Endothelial cell of umbilical vein (primary cell): ENCODE results near the gene CEP78. TPM values are rescaled to one million over a fixed set of nuclear protein-coding genes. Genes with fewer than 3 reads are reported as not detected.

ENCODE experiments used
- BruUV-seq: library from RNA; stranded (reverse); fragments of 400-500 nt; replicated peaks from 2 replicates; lab custom pipeline; 2021; lab: Mats Ljungman, UMichigan
- CTCF ChIA-PET: fragments of 300-600, 350-600 bp; sonication (Branson Sonifier 250); formaldehyde crosslinking; loops from one replicate; lab custom pipeline; 2021; ENCODE audit warnings: antibody characterized with exemption, inconsistent platforms; lab: Charles Lee
- POLR2A ChIA-PET: fragments of 300-600, 350-600 bp; sonication (Branson Sonifier 250); formaldehyde crosslinking; loops from one replicate; lab custom pipeline; 2021; ENCODE audit warnings: antibody characterized with exemption, inconsistent platforms; lab: Charles Lee
- DNase-seq: peaks from one replicate; pipeline ENCODE4 v3.0.0-alpha.2; 2011; ENCODE audit warnings: low read depth, low spot score
- FAIRE-seq: peaks from 2 replicates; lab custom pipeline; 2011; peaks lifted over from hg19 to GRCh38; lab: Jason Lieb, UNC
- H2AFZ ChIP-seq: 2 replicates; pipeline ENCODE4 v1.6.0; 2012; ENCODE audit warnings: low read depth, low read length, control low read depth, inconsistent platforms
- H3K27ac ChIP-seq: 2 replicates; pipeline ENCODE4 v1.5.1; 2011; ENCODE audit warnings: low read depth, mild to moderate bottlenecking, control low read depth, low read length, moderate library complexity; ENCODE audit not compliant: insufficient read depth
- H3K27me3 ChIP-seq, 2 experiments: 2 replicates each; pipeline versions ENCODE4 v1.6.0 to v1.6.1; 2011; ENCODE audit warnings: low read length in 2 of 2, mixed read lengths in 1 of 2; ENCODE audit not compliant: control insufficient read depth in 2 of 2, insufficient read depth in 2 of 2
- H3K36me3 ChIP-seq, 2 experiments: 2 replicates in 1 of 2; 3 replicates in 1 of 2; pipeline ENCODE4 v1.5.1; 2011; ENCODE audit warnings: low read length in 2 of 2, mild to moderate bottlenecking in 1 of 2, moderate library complexity in 1 of 2; ENCODE audit not compliant: control insufficient read depth in 2 of 2, insufficient read depth in 2 of 2; ENCODE audit errors: extremely low read depth in 1 of 2
- H3K4me1 ChIP-seq: 3 replicates; pipeline ENCODE4 v1.5.1; 2011; ENCODE audit warnings: mild to moderate bottlenecking, low read length; ENCODE audit not compliant: control insufficient read depth, insufficient read depth; ENCODE audit errors: extremely low read depth
- H3K4me2 ChIP-seq: 2 replicates; pipeline ENCODE4 v1.6.1; 2011; ENCODE audit warnings: low read length, control low read depth, mixed read lengths; ENCODE audit not compliant: insufficient read depth
- H3K4me3 ChIP-seq, 3 experiments: fragments of 200-600 bp in 1 of 3; sonication (generic), shearing (Covaris generic) in 1 of 3; replicated peaks in 1 of 3; 2 replicates each; pipeline ENCODE4 v1.5.1; 2011 to 2016; ENCODE audit warnings: control low read depth in 3 of 3, low read length in 3 of 3, mild to moderate bottlenecking in 2 of 3, inconsistent platforms in 1 of 3, low read depth in 1 of 3, moderate library complexity in 1 of 3; ENCODE audit not compliant: insufficient read depth in 1 of 3
- H3K79me2 ChIP-seq: 2 replicates; pipeline ENCODE4 v1.6.0; 2012; ENCODE audit warnings: low read length, inconsistent platforms; ENCODE audit not compliant: control insufficient read depth, insufficient read depth
- H3K9ac ChIP-seq: replicated peaks from 2 replicates; pipeline ENCODE3; 2011; ENCODE audit warnings: low read length, control low read depth; ENCODE audit not compliant: insufficient read depth; ENCODE audit errors: extremely low read depth
- H3K9me1 ChIP-seq: replicated peaks from 3 replicates; pipeline ENCODE4 v1.6.0; 2011; ENCODE audit warnings: mild to moderate bottlenecking, low read length; ENCODE audit not compliant: control insufficient read depth, insufficient read depth; ENCODE audit errors: extremely low read depth
- H3K9me3 ChIP-seq: replicated peaks from 2 replicates; pipeline ENCODE4 v1.5.1; 2012; ENCODE audit warnings: low read length, inconsistent platforms; ENCODE audit not compliant: control insufficient read depth, insufficient read depth
- H4K20me1 ChIP-seq: replicated peaks from 2 replicates; pipeline ENCODE3; 2011; ENCODE audit warnings: mild to moderate bottlenecking, low read length; ENCODE audit not compliant: control insufficient read depth, insufficient read depth; ENCODE audit errors: extremely low read depth
- EZH2 ChIP-seq: IDR thresholded peaks from 2 replicates; pipeline ENCODE4 v1.6.1; 2012; ENCODE audit warnings: borderline replicate concordance, low read depth, mild to moderate bottlenecking, moderate library complexity, low read length, inconsistent platforms; ENCODE audit not compliant: severe bottlenecking
- FOS ChIP-seq: IDR thresholded peaks from 2 replicates; pipeline ENCODE4 v1.6.1; 2011; ENCODE audit warnings: mild to moderate bottlenecking, low read length, moderate library complexity, borderline replicate concordance; ENCODE audit not compliant: insufficient read depth
- GATA2 ChIP-seq: IDR thresholded peaks from 2 replicates; pipeline ENCODE4 v1.7.0; 2011; ENCODE audit warnings: low read depth, mild to moderate bottlenecking, moderate library complexity, mixed read lengths, low read length; ENCODE audit not compliant: insufficient read length, insufficient read depth
- JUN ChIP-seq: IDR thresholded peaks from 2 replicates; pipeline ENCODE4 v1.6.1; 2011; ENCODE audit warnings: borderline replicate concordance, low read depth; ENCODE audit not compliant: insufficient read length, insufficient read depth
- MAX ChIP-seq: IDR thresholded peaks from 2 replicates; pipeline ENCODE4 v1.6.1; 2011; ENCODE audit not compliant: insufficient read depth, insufficient read length
- MYC ChIP-seq: IDR thresholded peaks from one replicate; pipeline ENCODE4 v1.6.1; 2011; ENCODE audit warnings: mild to moderate bottlenecking, low read depth, low read length
- POLR2A ChIP-seq: IDR thresholded peaks from 2 replicates; pipeline ENCODE4 v1.6.1; 2012; ENCODE audit warnings: low read depth, mild to moderate bottlenecking, control low read depth, low read length
- POLR2AphosphoS5 ChIP-seq: IDR thresholded peaks from 2 replicates; pipeline ENCODE4 v1.6.1; 2012; ENCODE audit warnings: low read depth, mild to moderate bottlenecking, control low read depth, low read length, moderate library complexity; ENCODE audit not compliant: insufficient read depth
- dilution Hi-C: fragments of 300-500 bp; cut with MboI; formaldehyde crosslinking; loops from one replicate; pipeline ENCODE4 v1.15.0; 2019; ENCODE audit warnings: low sequenced_read_pairs; ENCODE audit not compliant: extremely low pct_ligation_motif_present
- intact Hi-C: fragments of 100-400 bp; cut with micrococcal nuclease; formaldehyde crosslinking; loops from one replicate; pipeline ENCODE4 v1.10.0; 2022
- polyA plus RNA-seq, 4 experiments: library from polyadenylated mRNA; depleted of rRNA in 3 of 4; stranded (reverse) in 3 of 4; unstranded in 1 of 4; fragments of >200 nt; gene quantifications; 2 replicates each; pipeline versions ENCODE4 v1.2.1 to v1.2.3, GENCODE V29; 2011 to 2012; ENCODE audit warnings: missing spikeins in 1 of 4
- total RNA-seq: library from RNA; stranded (reverse); gene quantifications from 2 replicates; pipeline ENCODE4 v1.2.3, GENCODE V29; 2021
- TF ChIP-seq, protein P1 (sequence below), 2 donors: IDR thresholded peaks; 1 replicate in 1 of 2; 2 replicates in 1 of 2; pipeline ENCODE4 v1.5.1; 2011; ENCODE audit warnings: low read length in 2 of 2, mild to moderate bottlenecking in 2 of 2, moderate library complexity in 2 of 2, control low read depth in 1 of 2, inconsistent platforms in 1 of 2, low read depth in 1 of 2; ENCODE audit not compliant: insufficient read depth in 1 of 2; ENCODE audit errors: extremely low read depth in 1 of 2

The CEP78 gene
- total and polyA plus RNA-seq, 2 donors (not counting 3 experiments of a cell fraction or from before 2014, with no cell fraction given) = 6.5 to 35.9 TPM

DNA sequence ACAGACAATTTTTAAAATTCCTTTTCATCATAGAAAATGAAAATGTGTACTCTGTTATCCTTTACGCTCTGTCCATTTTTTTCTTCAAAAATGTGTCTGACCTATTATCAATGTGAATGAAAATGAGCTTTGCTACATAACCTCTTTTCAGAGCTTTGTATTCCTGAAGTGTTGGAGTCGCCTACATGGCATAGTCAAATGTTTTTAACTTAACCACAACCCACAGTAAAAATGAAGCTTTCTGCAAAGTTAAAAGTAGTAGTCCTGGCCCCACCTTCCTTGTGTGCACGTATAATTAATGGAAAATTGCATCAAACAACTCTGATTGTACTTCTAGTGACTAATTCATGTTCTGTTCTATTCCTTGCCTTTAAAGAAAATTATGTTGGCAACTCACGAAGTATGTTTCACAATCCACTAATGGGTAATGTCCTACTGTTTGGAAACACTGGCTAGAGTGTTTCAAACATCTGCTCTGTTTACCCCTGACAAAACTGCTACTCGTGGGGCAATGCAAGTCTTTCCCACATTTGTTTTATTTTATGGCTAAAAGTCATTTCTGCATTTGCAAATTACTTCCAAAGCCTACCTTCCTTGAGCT, 42.4 kb downstream of the CEP78 start:
- ChIA-PET POLR2A (no interaction called here), CTCF (interaction anchor here (1.0 to 2.0 kb wide), 3 partner anchors 14 to 19 kb away, joined by 3 to 7 read pairs (median 4); partner anchors contain the start of gene PSAT1)
- Histone ChIP-seq H3K4me3 (no peak overlapping the region), H3K9me3 (no peaks in the 10 kb centered on the region), H3K9me1 (no peaks in the 10 kb centered on the region), H3K4me1 (no peaks in the 10 kb centered on the region), H4K20me1 (no peaks in the 10 kb centered on the region), H3K4me2 (no peak overlapping the region), H3K27me3 (no peaks in the 10 kb centered on the region), H3K79me2 (no peaks in the 10 kb centered on the region), H3K9ac (no peak overlapping the region), H3K36me3 (no peaks in the 10 kb centered on the region), H2AFZ (no peak overlapping the region), H3K27ac (no peak overlapping the region)
- BruUV-seq = no TSS peak
- DNase-seq (no peak), FAIRE-seq (no peak)
- TF ChIP-seq JUN = no peak
- TF ChIP-seq FOS = no peak
- no peak for TF ChIP-seq MYC
- no peak for TF ChIP-seq EZH2
- no peak for TF ChIP-seq GATA2
- TF ChIP-seq, protein P1, sequence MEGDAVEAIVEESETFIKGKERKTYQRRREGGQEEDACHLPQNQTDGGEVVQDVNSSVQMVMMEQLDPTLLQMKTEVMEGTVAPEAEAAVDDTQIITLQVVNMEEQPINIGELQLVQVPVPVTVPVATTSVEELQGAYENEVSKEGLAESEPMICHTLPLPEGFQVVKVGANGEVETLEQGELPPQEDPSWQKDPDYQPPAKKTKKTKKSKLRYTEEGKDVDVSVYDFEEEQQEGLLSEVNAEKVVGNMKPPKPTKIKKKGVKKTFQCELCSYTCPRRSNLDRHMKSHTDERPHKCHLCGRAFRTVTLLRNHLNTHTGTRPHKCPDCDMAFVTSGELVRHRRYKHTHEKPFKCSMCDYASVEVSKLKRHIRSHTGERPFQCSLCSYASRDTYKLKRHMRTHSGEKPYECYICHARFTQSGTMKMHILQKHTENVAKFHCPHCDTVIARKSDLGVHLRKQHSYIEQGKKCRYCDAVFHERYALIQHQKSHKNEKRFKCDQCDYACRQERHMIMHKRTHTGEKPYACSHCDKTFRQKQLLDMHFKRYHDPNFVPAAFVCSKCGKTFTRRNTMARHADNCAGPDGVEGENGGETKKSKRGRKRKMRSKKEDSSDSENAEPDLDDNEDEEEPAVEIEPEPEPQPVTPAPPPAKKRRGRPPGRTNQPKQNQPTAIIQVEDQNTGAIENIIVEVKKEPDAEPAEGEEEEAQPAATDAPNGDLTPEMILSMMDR (IDR thresholded peaks at IDR 0.05; ENCODE audit: extremely low read depth in 1 of 2, insufficient read depth in 1 of 2, low read depth in 1 of 2, low read length in 2 of 2) = no peak
- no peak for TF ChIP-seq MAX
- TF ChIP-seq POLR2A = no peak
- no peak for TF ChIP-seq POLR2AphosphoS5
- intact Hi-C loops = no loop called here
- dilution Hi-C loops = no loop called here
